ENCODE results near the gene PSPC1.

DNA sequence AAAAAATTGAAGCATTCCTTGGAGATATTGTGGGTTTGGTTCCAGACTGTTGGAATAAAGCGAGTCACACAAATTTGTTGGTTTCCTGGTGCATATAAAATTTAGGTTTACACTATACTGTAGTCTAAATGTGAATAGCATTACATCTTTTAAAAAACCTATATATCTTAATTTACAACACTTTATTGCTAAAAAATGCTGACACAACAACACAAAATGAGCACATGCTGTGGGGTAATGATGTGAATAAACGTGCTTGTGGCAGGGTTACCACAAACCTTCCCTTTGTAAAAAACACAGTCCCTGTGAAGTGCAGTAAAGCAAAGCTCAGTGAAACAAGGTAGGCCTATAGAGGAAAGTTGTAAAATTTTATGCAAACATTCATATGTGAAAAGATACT lies 121.6 kb downstream of the PSPC1 start:
- TF ChIP-seq CTCF (IDR thresholded peaks at IDR 0.05) (no peak), POLR2AphosphoS5 (IDR thresholded peaks at IDR 0.05) (no peak)

Measured in stomach (tissue), 4 donors.